ENCODE results near the gene SLC27A1. TPM values are rescaled to one million over a fixed set of nuclear protein-coding genes. Genes with fewer than 3 reads are reported as not detected.

Gene SLC27A1
- total and polyA plus RNA-seq, 2 experiments from 2014 or later: 8.6 to 8.7 TPM

GRCh38 chr19:17520865-17521264, 50.5 kb downstream of the SLC27A1 start:
- no peak for DNase-seq (ENCODE audit: low spot score)
- H3K27ac ChIP-seq: no peak overlapping the region
- H3K4me3 ChIP-seq: no peak overlapping the region
- H3K79me2 ChIP-seq: no peaks in the 10 kb centered on the region
- no peak overlapping the region for H3K4me2 ChIP-seq
- peaks cover 10% of the 10 kb centered on the region for H3K9me3 ChIP-seq (ENCODE audit: low read depth)
- no peaks in the 10 kb centered on the region for H4K20me1 ChIP-seq (ENCODE audit: insufficient read depth, poor library complexity, severe bottlenecking)
- no peak for TF ChIP-seq CTCF (IDR thresholded peaks at IDR 0.05; ENCODE audit: poor library complexity)
- no peak for TF ChIP-seq EZH2phosphoT487 (IDR thresholded peaks at IDR 0.05; ENCODE audit: low read depth, severe bottlenecking, unreplicated experiment)
- TF ChIP-seq EZH2 (IDR thresholded peaks at IDR 0.05; ENCODE audit: borderline replicate concordance): no peak
- no peaks in the 10 kb centered on the region for H3K4me1 ChIP-seq (ENCODE audit: insufficient read depth)
- no peak overlapping the region for H2AFZ ChIP-seq
- no peaks in the 10 kb centered on the region for H3K27me3 ChIP-seq
- peaks cover 5% of the 10 kb centered on the region for H3K36me3 ChIP-seq (replicated peaks; ENCODE audit: insufficient read depth, low read depth)
- H3K9me2 ChIP-seq (replicated peaks; ENCODE audit: insufficient read depth): no peaks in the 10 kb centered on the region
- 98% methylated on average over 25 of the region's 25 CpGs for WGBS (ENCODE audit: low lambda C conversion rate, missing lambda C conversion rate)

- Histone ChIP-seq H2AFZ (no peak overlapping the region), H3K36me3 (replicated peaks; ENCODE audit: insufficient read depth, low read depth) (no peaks in the 10 kb centered on the region), H3K9me2 (replicated peaks; ENCODE audit: insufficient read depth) (no peaks in the 10 kb centered on the region), H3K79me2 (no peaks in the 10 kb centered on the region), H3K4me1 (ENCODE audit: insufficient read depth) (no peaks in the 10 kb centered on the region), H3K27me3 (no peaks in the 10 kb centered on the region), H3K4me2 (no peak overlapping the region), H4K20me1 (ENCODE audit: insufficient read depth, poor library complexity, severe bottlenecking) (no peaks in the 10 kb centered on the region), H3K27ac (no peak overlapping the region), H3K4me3 (no peak overlapping the region), H3K9me3 (ENCODE audit: low read depth) (no peaks in the 10 kb centered on the region)
- DNase-seq (ENCODE audit: low spot score): no peak
- TF ChIP-seq EZH2 (IDR thresholded peaks at IDR 0.05; ENCODE audit: borderline replicate concordance) (no peak), CTCF (IDR thresholded peaks at IDR 0.05; ENCODE audit: poor library complexity) (no peak), EZH2phosphoT487 (IDR thresholded peaks at IDR 0.05; ENCODE audit: low read depth, severe bottlenecking, unreplicated experiment) (no peak)
- WGBS (ENCODE audit: low lambda C conversion rate, missing lambda C conversion rate): 81% methylated on average over 24 of the region's 24 CpGs
Observed at GRCh38 chr19:17522988-17523872, 52.9 kb downstream of the SLC27A1 start.

GRCh38 chr19:17524651-17525050, 54.3 kb downstream of the SLC27A1 start:
- Histone ChIP-seq H2AFZ (no peak overlapping the region), H3K4me1 (ENCODE audit: insufficient read depth) (no peaks in the 10 kb centered on the region), H3K4me2 (no peak overlapping the region), H3K27me3 (no peaks in the 10 kb centered on the region), H3K9me2 (replicated peaks; ENCODE audit: insufficient read depth) (no peaks in the 10 kb centered on the region), H4K20me1 (ENCODE audit: insufficient read depth, poor library complexity, severe bottlenecking) (no peaks in the 10 kb centered on the region), H3K9me3 (ENCODE audit: low read depth) (no peaks in the 10 kb centered on the region), H3K79me2 (no peaks in the 10 kb centered on the region), H3K27ac (no peak overlapping the region), H3K36me3 (replicated peaks; ENCODE audit: insufficient read depth, low read depth) (no peaks in the 10 kb centered on the region), H3K4me3 (no peak overlapping the region)
- DNase-seq (ENCODE audit: low spot score): no peak
- TF ChIP-seq CTCF (IDR thresholded peaks at IDR 0.05; ENCODE audit: poor library complexity): no peak
- TF ChIP-seq EZH2 (IDR thresholded peaks at IDR 0.05; ENCODE audit: borderline replicate concordance): no peak
- TF ChIP-seq EZH2phosphoT487 (IDR thresholded peaks at IDR 0.05; ENCODE audit: low read depth, severe bottlenecking, unreplicated experiment): no peak
- WGBS (ENCODE audit: low lambda C conversion rate, missing lambda C conversion rate): 88% methylated on average over 4 of the region's 4 CpGs
